ENCODE measurements around the gene MFF. TPM values are rescaled to one million over a fixed set of nuclear protein-coding genes. Genes with fewer than 3 reads are reported as not detected.
"Not testable (repeated sequence)": the region's sequence is repeated elsewhere in the genome, so short reads cannot be mapped to it uniquely, and the experiment has no call there.

The MFF gene
- total RNA-seq, 1 experiment from 2014 or later: 83.3 TPM

DNA sequence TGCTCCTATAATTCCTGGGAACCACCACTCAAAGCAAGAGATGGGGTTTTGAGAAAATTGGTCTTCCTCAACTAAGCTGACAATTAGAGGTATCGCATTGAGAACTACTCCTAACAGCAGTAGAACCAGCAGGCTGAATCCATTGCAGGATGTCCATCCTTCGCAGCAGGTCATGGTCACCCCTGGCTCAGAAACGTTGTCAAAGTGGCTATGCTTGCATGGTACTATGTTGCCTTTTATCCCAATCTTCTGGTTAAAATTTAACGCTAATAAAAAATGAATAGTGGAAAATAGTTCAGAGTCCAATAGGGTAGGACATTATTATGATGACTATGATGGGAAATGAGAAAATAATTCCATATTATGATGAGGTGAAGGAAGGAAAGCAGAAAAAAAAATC lies 54.0 kb downstream of the MFF start, which contains the start of gene TM4SF20:
TM4SF20 (minus strand) TSS at position 212 of the 400 bp plus-strand sequence; CDS start at position 174, 38 bp downstream.
- Histone ChIP-seq H2BK15ac (ENCODE audit: low read depth, low read length) (no peak within 1 kb of the TSS), H2AK5ac (ENCODE audit: insufficient read length, low read length) (no peak within 1 kb of the TSS), H3K9ac (ENCODE audit: extremely low read depth, insufficient read length, low read length) (no peak within 1 kb of the TSS), H4K8ac (replicated peaks; ENCODE audit: insufficient read length, low read depth, low read length) (no peak within 1 kb of the TSS), H3K18ac (ENCODE audit: insufficient read length, low read depth, low read length) (no peak within 1 kb of the TSS), H3K14ac (ENCODE audit: insufficient read depth, low read length) (no peak within 1 kb of the TSS), H3K4ac (ENCODE audit: low read depth, low read length) (no peak within 1 kb of the TSS; the same call in 1 of the 2 replicates), H3K79me1 (ENCODE audit: insufficient read depth, low read depth, low read length, poor library complexity, severe bottlenecking) (no peaks in the 10 kb centered on the region), H2AFZ (ENCODE audit: low read length) (no peak within 1 kb of the TSS), H2BK20ac (ENCODE audit: low read depth, low read length, poor library complexity, severe bottlenecking) (no peak within 1 kb of the TSS), H2BK5ac (ENCODE audit: insufficient read length, low read length) (no peak within 1 kb of the TSS), H3K9me3 (ENCODE audit: control insufficient read depth, low read depth, low read length) (no peaks in the 10 kb centered on the region), H3K4me2 (ENCODE audit: insufficient read depth, insufficient read length, low read length) (no peak within 1 kb of the TSS), H3T11ph (ENCODE audit: low read length) (no peak within 1 kb of the TSS), H3K23me2 (ENCODE audit: insufficient read length, low read depth, low read length, poor library complexity, severe bottlenecking) (no peaks in the 10 kb centered on the region), H3K4me1 (ENCODE audit: insufficient read depth, low read length) (no peaks in the 10 kb centered on the region), H3K79me2 (ENCODE audit: insufficient read depth, low read length) (no peaks in the 10 kb centered on the region), H3K23ac (ENCODE audit: insufficient read length, low read depth, low read length) (no peak within 1 kb of the TSS), H2BK12ac (ENCODE audit: insufficient read length, low read depth, low read length) (no peak within 1 kb of the TSS), H3K27ac (ENCODE audit: insufficient read length, low read depth, low read length) (no peak within 1 kb of the TSS), H3K27me3 (ENCODE audit: insufficient read depth, low read length) (no peaks in the 10 kb centered on the region), H4K5ac (ENCODE audit: insufficient read length, low read depth, low read length) (no peak within 1 kb of the TSS), H2BK120ac (ENCODE audit: low read depth, low read length, poor library complexity, severe bottlenecking) (no peak within 1 kb of the TSS), H3K56ac (ENCODE audit: insufficient read length, low read depth, low read length) (no peak within 1 kb of the TSS), H4K20me1 (ENCODE audit: control insufficient read depth, insufficient read depth, insufficient read length) (no peaks in the 10 kb centered on the region), H4K91ac (ENCODE audit: insufficient read length, low read depth, low read length) (no peak within 1 kb of the TSS)
- no peak for DNase-seq
- no peaks in the 10 kb centered on the region for H3K27me3 Mint-ChIP-seq (ENCODE audit: low read depth)
- no peak within 1 kb of the TSS; a peak in 1 of 7 replicates for H3K27ac Mint-ChIP-seq
- TF ChIP-seq, protein P1, sequence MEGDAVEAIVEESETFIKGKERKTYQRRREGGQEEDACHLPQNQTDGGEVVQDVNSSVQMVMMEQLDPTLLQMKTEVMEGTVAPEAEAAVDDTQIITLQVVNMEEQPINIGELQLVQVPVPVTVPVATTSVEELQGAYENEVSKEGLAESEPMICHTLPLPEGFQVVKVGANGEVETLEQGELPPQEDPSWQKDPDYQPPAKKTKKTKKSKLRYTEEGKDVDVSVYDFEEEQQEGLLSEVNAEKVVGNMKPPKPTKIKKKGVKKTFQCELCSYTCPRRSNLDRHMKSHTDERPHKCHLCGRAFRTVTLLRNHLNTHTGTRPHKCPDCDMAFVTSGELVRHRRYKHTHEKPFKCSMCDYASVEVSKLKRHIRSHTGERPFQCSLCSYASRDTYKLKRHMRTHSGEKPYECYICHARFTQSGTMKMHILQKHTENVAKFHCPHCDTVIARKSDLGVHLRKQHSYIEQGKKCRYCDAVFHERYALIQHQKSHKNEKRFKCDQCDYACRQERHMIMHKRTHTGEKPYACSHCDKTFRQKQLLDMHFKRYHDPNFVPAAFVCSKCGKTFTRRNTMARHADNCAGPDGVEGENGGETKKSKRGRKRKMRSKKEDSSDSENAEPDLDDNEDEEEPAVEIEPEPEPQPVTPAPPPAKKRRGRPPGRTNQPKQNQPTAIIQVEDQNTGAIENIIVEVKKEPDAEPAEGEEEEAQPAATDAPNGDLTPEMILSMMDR (conservative IDR thresholded peaks at IDR 0.05): no peak
- peaks cover 10 to 12% of the 10 kb centered on the region in 2 experiments for H3K4me1 Mint-ChIP-seq
- H3K36me3 Mint-ChIP-seq (ENCODE audit: insufficient read depth in 1 of 3, low read depth in 3 of 3): no peaks in the 10 kb centered on the region
- no peak within 1 kb of the TSS for H3K4me3 Mint-ChIP-seq
- H3K9me3 Mint-ChIP-seq: no peaks in the 10 kb centered on the region
- WGBS (ENCODE audit: extremely low coverage, insufficient read length, low lambda C conversion rate): no CpG with 5 or more reads among the region's 4 CpGs

DNA sequence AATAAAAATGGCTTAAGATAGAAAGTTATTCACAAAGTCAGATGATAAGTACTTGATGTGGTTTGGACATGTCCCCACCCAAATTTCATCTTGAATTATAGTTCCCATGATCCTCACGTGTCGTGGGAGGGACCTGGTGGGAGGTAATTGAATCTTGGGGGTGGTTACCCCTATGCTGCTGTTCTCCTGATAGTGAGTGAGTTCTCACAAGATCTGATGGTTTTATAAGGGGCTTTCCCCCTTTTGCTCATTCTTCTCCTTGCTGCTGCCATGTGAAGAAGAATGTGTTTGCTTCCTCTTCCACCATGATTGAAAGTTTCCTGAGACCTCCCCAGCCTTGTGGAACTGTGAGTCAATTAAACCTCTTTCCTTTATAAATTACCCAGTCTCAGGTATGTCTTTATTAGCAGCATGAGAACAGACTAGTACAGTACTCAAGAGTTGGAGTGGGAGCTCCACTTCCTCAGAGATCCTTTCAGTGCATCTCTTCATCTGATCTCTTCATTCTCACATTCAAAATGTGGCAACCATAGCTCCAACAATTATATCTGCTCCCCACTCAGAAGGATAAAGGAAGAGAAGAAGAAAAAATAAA lies 57.3 kb downstream of the MFF start:
- not testable (repeated sequence) for H2BK15ac ChIP-seq (ENCODE audit: low read depth, low read length); H3K79me1 ChIP-seq (ENCODE audit: insufficient read depth, low read depth, low read length, poor library complexity, severe bottlenecking); H2BK20ac ChIP-seq (ENCODE audit: low read depth, low read length, poor library complexity, severe bottlenecking); H3K9ac ChIP-seq (ENCODE audit: extremely low read depth, insufficient read length, low read length); H3K9me3 Mint-ChIP-seq; H2BK120ac ChIP-seq (ENCODE audit: low read depth, low read length, poor library complexity, severe bottlenecking); H3K18ac ChIP-seq (ENCODE audit: insufficient read length, low read depth, low read length); H2BK12ac ChIP-seq (ENCODE audit: insufficient read length, low read depth, low read length); H3K23me2 ChIP-seq (ENCODE audit: insufficient read length, low read depth, low read length, poor library complexity, severe bottlenecking); H3K23ac ChIP-seq (ENCODE audit: insufficient read length, low read depth, low read length); H3K36me3 Mint-ChIP-seq (ENCODE audit: insufficient read depth in 1 of 3, low read depth in 3 of 3); H3K4me1 ChIP-seq (ENCODE audit: insufficient read depth, low read length); DNase-seq; H3K4me1 Mint-ChIP-seq; H4K91ac ChIP-seq (ENCODE audit: insufficient read length, low read depth, low read length); H3K27me3 Mint-ChIP-seq (ENCODE audit: low read depth); H3K27me3 ChIP-seq (ENCODE audit: insufficient read depth, low read length); H3K56ac ChIP-seq (ENCODE audit: insufficient read length, low read depth, low read length); H2AFZ ChIP-seq (ENCODE audit: low read length); H3K27ac Mint-ChIP-seq; H3K27ac ChIP-seq (ENCODE audit: insufficient read length, low read depth, low read length); H3K4ac ChIP-seq (ENCODE audit: low read depth, low read length); H3K9me3 ChIP-seq (ENCODE audit: control insufficient read depth, low read depth, low read length); H3T11ph ChIP-seq (ENCODE audit: low read length); H3K79me2 ChIP-seq (ENCODE audit: insufficient read depth, low read length); H3K4me2 ChIP-seq (ENCODE audit: insufficient read depth, insufficient read length, low read length); H3K4me3 Mint-ChIP-seq; H4K20me1 ChIP-seq (ENCODE audit: control insufficient read depth, insufficient read depth, insufficient read length); H4K8ac ChIP-seq (replicated peaks; ENCODE audit: insufficient read length, low read depth, low read length); H2BK5ac ChIP-seq (ENCODE audit: insufficient read length, low read length); H4K5ac ChIP-seq (ENCODE audit: insufficient read length, low read depth, low read length); H3K14ac ChIP-seq (ENCODE audit: insufficient read depth, low read length); H2AK5ac ChIP-seq (ENCODE audit: insufficient read length, low read length)
- WGBS (ENCODE audit: extremely low coverage, insufficient read length, low lambda C conversion rate): no CpG with 5 or more reads among the region's 2 CpGs
